ENCODE results near the gene CHMP2A.

DNA sequence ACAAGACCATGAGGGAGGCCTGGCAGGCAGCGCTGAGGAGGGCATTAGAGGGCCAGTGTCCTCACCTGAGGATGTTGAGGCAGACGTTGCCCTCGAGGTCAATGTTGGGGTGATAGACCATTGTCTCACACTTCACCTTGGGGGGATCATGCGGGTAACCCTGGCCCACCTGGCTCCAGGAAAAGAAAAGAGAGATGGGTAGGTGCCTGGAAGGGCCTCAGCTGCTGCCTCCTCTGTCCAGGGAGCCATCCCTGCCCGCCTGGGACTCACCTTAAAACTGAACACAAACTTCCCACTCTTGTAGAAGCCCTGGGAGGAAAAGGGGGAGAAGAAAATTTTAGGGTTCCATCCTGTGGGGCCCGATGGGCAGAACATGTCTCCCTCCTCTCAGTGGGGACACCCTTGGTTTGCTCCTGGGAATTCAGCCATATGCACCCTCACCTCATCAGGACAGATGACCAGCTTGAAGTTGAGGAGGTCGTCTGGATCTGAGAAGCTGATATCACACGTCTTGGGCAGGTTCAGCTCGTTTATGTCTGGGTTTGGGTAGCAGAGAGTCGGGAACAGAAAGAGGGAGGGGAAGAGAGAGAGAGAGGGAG lies 1.8 kb upstream of the CHMP2A start:
- no peak for TF ChIP-seq POLR2AphosphoS5 (IDR thresholded peaks at IDR 0.05; ENCODE audit: low read depth, low read length)
- TF ChIP-seq, protein P1, sequence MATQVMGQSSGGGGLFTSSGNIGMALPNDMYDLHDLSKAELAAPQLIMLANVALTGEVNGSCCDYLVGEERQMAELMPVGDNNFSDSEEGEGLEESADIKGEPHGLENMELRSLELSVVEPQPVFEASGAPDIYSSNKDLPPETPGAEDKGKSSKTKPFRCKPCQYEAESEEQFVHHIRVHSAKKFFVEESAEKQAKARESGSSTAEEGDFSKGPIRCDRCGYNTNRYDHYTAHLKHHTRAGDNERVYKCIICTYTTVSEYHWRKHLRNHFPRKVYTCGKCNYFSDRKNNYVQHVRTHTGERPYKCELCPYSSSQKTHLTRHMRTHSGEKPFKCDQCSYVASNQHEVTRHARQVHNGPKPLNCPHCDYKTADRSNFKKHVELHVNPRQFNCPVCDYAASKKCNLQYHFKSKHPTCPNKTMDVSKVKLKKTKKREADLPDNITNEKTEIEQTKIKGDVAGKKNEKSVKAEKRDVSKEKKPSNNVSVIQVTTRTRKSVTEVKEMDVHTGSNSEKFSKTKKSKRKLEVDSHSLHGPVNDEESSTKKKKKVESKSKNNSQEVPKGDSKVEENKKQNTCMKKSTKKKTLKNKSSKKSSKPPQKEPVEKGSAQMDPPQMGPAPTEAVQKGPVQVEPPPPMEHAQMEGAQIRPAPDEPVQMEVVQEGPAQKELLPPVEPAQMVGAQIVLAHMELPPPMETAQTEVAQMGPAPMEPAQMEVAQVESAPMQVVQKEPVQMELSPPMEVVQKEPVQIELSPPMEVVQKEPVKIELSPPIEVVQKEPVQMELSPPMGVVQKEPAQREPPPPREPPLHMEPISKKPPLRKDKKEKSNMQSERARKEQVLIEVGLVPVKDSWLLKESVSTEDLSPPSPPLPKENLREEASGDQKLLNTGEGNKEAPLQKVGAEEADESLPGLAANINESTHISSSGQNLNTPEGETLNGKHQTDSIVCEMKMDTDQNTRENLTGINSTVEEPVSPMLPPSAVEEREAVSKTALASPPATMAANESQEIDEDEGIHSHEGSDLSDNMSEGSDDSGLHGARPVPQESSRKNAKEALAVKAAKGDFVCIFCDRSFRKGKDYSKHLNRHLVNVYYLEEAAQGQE (IDR thresholded peaks at IDR 0.05; ENCODE audit: insufficient read depth in 1 of 2, low read depth in 2 of 2, low read length in 2 of 2), result no peak

All from PFSK-1 (cell line).